HG02642 (cell line): ENCODE measurements around the gene F5.

Source experiments
- ATAC-seq: cut with Tn5 transposase; IDR thresholded peaks from one replicate; pipeline ENCODE4 v1.9.1; 2021; ENCODE audit warnings: mild to moderate bottlenecking; ENCODE audit not compliant: unreplicated experiment, poor library complexity

F5 gene

DNA sequence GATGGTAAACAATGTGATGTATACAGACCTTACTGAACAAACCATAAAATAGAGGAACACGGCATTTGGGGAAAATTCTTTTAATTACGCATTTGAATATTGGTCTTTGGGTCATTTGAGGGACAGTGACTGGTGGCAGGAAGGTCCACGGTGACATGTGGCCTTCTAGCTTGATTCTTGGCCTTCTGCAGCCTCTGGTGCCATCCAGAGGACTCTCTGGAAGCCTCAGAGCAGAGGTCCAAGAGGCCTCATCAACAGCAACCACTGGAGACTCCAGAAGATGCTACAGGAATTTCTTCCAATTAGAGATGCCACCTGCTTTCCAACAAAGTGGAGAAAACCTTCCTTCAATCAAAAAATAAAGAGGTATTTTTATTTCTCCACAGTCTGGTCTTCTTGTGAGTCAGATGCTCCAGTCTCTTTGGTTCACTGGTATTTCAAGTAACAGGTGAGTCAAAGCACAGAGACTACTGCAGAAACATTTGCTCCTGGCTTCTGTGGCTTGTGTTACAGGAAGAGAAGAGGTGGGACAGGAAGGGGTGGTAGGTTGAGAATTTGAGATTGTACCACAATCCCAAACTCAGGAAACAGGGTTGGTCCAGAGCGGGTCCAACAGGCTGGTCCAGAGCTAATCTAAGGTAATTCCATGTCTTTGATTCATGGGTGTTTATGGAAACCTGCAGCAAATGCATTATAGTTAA lies 2.7 kb upstream of the F5 start:
- ATAC-seq = no peak

- ATAC-seq = no peak
Measured at GRCh38 chr1:169588112-169588511, 1.8 kb upstream of the F5 start.

- no peak for ATAC-seq
Measured at GRCh38 chr1:169586067-169586394, 250 bp downstream of the F5 start.

- no peak for ATAC-seq
Measured at GRCh38 chr1:169585181-169585580, 1.1 kb downstream of the F5 start.

DNA sequence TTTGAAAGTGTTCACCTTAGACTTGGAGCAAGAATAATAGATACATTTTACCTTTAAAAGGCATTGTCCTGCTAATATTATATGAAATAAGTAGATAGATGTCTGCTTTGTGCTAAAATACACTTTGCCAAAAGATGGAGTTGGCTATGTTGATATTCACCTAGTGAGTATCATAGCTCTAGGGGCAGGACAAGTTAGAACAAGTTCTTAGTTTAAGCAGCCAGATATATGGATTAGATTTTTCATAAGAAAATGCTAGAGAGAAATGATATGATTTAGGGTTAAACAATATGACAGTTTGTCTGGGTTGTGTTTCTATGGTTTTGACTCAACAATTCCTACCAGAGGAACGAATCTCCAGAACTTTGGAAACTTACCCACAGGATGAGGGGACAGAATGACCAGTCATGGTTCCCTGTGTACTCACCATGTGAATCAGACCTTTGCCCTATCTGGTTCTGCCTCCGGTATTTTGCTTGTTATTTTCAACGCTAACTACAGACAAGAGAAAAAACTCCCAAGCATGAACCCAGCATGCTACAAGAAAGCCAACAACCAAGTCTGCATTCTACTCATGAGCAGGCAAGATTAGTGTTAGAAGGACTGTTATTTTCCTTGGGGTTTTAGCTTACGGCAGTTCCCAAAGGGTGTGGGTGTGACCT lies 1.7 kb downstream of the F5 start:
- no peak for ATAC-seq

- ATAC-seq = no peak
Measured at GRCh38 chr1:169577981-169578738, 8.1 kb downstream of the F5 start.

DNA sequence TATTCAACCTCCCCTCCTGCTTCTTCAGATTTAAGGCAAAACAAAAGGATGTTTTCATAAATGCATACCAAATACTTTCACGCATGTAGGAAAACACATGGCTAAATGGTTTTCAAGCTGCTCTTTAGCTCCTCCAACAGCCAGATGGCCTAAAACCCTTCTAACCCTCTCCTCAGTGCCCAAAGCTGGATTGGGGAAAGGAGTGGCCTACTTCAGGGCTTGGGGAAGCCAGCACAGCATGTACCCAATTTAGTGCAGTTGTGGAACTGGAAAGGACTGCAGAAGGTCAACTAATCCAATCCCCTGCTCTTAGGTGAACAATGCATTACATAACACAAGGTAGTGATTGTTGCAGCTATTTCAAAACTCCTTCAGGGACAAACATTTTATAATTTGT lies 9.3 kb downstream of the F5 start:
- ATAC-seq = no peak

DNA sequence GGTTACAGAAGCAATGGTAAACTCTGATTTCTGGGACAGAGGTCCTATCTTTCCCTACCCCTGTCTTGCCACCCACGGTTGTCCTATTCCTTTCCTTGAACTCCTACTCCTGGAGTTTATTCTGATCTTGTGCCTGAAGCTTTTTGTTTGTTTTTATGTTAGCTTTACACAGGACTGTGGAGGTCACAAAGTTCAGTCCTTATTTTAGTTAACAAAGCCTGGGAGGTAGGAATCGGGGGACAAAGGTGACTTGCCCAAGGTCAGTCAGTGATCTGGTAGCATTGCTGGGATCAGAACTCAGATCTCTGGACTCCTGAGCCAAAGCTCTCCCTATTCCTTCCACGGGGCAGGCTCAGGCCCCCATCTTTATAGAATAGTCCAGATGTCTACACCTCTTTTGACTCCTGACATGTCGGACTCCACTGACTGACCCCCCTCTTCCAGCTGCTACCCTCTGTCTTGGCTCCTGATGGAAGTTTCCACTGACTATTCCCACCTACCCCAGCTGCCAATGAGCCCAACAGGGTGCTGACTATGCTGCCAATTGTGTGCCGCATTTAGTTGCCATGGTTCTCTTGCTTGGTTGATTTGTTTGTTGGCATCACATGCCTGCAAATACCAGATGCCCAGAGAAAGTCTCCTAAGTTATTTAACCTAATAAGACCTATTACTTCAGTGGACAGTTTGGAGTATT lies 9.9 kb downstream of the F5 start:
- ATAC-seq = no peak

- no peak for ATAC-seq
Measured at GRCh38 chr1:169574336-169574735, 11.9 kb downstream of the F5 start.

GRCh38 chr1:169572187-169572586 lies 14.1 kb downstream of the F5 start:
- no peak for ATAC-seq

- ATAC-seq = no peak
Measured at GRCh38 chr1:169571450-169571849, 14.8 kb downstream of the F5 start.

- ATAC-seq = no peak
Measured at GRCh38 chr1:169570172-169570574, 16.1 kb downstream of the F5 start.

DNA sequence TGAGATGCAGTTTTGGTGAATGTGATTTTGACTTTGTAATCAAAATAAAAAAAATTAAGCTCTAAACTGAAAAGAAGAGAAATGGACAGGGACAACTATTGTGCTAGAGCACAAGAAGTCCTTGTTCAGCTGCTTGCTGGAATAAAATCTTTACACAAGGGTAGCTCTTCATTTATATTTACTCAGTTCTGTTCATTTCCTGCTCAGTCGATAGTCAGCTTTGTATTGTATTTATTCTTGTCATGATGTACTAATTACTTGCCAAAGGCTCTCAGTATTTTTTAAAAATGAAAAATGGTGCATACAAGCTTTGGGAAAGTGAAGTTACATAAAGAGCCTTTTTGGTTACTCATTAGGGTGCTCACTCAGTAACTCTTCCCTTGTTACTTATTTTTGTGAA lies 17.8 kb downstream of the F5 start:
- no peak for ATAC-seq

DNA sequence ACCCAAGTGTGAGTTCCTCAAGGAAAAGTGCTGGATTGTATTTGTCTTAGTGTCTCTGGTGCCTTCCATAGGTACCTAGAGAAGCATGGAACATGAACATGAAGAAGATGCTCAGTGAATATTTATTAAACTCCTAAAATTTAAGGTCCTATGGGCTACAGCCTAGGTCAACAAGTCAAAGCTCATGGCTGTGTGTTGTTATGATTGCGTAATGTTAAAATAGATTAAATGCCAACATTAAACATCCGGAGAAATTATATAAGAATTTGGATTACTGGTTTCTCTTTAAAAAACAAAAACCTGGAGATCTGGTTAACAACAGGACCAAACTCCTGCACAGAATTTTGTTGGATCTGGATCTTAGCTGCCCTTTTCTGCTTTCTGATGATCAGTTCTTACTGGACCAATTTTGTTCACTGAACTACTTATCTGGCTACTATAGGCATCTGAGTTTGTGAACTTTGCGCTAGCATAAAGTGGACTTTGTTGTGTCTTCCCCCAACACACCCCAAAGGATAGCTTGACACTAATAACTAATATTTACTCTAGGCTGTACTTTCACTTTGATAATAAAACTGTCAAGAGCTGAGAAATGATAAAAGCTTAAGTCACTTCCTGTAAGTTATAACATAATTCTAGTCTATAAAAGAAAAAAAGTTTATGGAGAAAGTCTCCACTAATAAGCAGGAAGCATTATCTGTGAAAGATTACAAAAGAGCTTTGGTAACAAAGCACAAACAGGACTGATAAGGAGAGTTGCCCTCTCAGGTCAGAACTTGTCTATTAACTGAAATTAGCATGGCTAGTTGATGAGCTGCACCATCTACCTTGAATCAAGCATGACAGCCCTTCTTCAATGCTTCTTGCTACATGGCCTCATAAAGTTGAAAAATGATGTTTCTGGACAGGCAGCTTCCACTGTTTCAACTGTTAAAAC lies 20.7 kb downstream of the F5 start:
- ATAC-seq = no peak

- no peak for ATAC-seq
Measured at GRCh38 chr1:169563650-169564049, 22.6 kb downstream of the F5 start.

DNA sequence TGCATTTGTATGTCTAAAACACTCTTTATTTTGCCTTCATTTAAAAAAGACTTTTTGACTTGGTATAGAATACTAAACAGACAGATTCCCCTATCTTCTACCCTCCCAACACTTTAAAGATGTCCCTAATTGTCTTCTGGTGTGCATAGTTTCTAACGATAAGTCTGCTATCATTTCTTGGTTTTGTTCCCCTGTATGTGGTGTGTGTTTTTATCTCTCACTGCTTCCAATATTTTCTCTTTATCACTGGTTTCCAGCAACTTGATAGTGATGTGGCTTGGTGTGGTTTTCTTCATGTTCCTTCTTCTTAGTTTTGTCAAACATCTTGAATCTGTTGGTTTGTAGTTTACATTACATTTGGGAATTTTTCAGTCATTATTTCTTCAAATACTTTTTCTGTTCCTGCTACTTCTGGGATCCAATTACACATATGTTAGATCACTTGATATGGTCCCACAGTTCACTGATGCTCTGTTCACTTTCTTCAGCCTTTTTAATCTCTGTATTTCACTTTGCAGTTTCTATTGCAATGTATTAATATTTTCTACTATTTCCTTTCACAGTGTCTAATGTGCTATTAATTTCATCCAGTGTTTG lies 23.2 kb downstream of the F5 start:
- ATAC-seq = no peak

GRCh38 chr1:169561692-169562091 lies 24.6 kb downstream of the F5 start:
- no peak for ATAC-seq

GRCh38 chr1:169557131-169557530 lies 29.1 kb downstream of the F5 start:
- no peak for ATAC-seq

DNA sequence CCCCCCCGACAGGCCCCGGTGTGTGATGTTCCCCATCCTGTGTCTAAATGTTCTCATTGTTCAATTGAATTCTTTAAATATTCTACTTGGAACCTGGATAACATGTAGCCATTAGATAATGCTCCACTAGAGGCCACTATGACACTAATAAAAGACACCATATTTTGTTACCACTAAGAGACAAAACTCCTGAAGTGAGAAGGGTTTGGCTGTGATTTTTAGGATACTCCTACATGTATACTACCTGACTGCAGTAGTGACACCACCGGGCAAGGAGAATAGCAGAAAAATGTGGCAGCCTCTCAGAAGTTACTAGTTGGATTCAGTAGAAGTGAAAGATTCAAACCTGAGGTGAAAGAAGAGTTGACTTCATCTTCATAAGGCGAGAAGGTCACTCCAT lies 36.0 kb downstream of the F5 start:
- ATAC-seq = no peak

- ATAC-seq = no peak
Measured at GRCh38 chr1:169548282-169548681, 38.0 kb downstream of the F5 start.
